ENCODE results near the gene CLK4.

CLK4 gene

GRCh38 chr5:178664141-178664540 is 37.3 kb upstream of the CLK4 start:
- no peaks in the 10 kb centered on the region for H3K36me3 ChIP-seq
- TF ChIP-seq Cebpa-rat (IDR thresholded peaks at IDR 0.05), result no peak
- H3K4me3 ChIP-seq, result no peak overlapping the region
- no peaks in the 10 kb centered on the region for H4K20me1 ChIP-seq
- H3K27ac ChIP-seq, result no peak overlapping the region
- no peak overlapping the region for H3K4me2 ChIP-seq
- peaks cover 18% of the 10 kb centered on the region for H3K4me1 ChIP-seq
- H3K27me3 ChIP-seq, result no peaks in the 10 kb centered on the region
- no peak overlapping the region for H3K9ac ChIP-seq
- peaks cover 21% of the 10 kb centered on the region for H3K9me3 ChIP-seq

- Histone ChIP-seq H3K9me3 (peaks cover 21% of the 10 kb centered on the region), H3K9ac (no peak overlapping the region), H3K4me1 (peaks cover 7% of the 10 kb centered on the region), H3K27me3 (no peaks in the 10 kb centered on the region), H3K27ac (no peak overlapping the region), H3K4me2 (no peak overlapping the region), H3K4me3 (no peak overlapping the region), H4K20me1 (no peaks in the 10 kb centered on the region), H3K36me3 (no peaks in the 10 kb centered on the region)
- no peak for TF ChIP-seq Cebpa-rat (IDR thresholded peaks at IDR 0.05)
These were observed 35.7 kb upstream of the CLK4 start for GRCh38 chr5:178662541-178662860.

GRCh38 chr5:178661836-178662540 is 35.1 kb upstream of the CLK4 start:
- Histone ChIP-seq H3K4me2 (no peak overlapping the region), H3K36me3 (no peaks in the 10 kb centered on the region), H3K4me3 (no peak overlapping the region), H3K27ac (no peak overlapping the region), H3K4me1 (peaks cover 1% of the 10 kb centered on the region), H3K9me3 (peaks cover 21% of the 10 kb centered on the region), H4K20me1 (no peaks in the 10 kb centered on the region), H3K9ac (no peak overlapping the region), H3K27me3 (no peaks in the 10 kb centered on the region)
- TF ChIP-seq Cebpa-rat (IDR thresholded peaks at IDR 0.05), result no peak

- no peak for TF ChIP-seq Cebpa-rat (IDR thresholded peaks at IDR 0.05)
- H4K20me1 ChIP-seq, result no peaks in the 10 kb centered on the region
- H3K9ac ChIP-seq, result no peak overlapping the region
These were observed 24.4 kb upstream of the CLK4 start for GRCh38 chr5:178651046-178651810.

GRCh38 chr5:178650214-178650613 is 23.4 kb upstream of the CLK4 start:
- Histone ChIP-seq H3K36me3 (no peaks in the 10 kb centered on the region), H3K4me1 (no peaks in the 10 kb centered on the region), H3K4me2 (no peak overlapping the region), H3K9ac (no peak overlapping the region), H4K20me1 (no peaks in the 10 kb centered on the region), H3K4me3 (no peak overlapping the region), H3K27me3 (no peaks in the 10 kb centered on the region), H3K27ac (no peak overlapping the region), H3K9me3 (peaks cover 15% of the 10 kb centered on the region; the same call in 1 of the 2 replicates)
- no peak for TF ChIP-seq Cebpa-rat (IDR thresholded peaks at IDR 0.05)

More at GRCh38 chr5:178651046-178651810, 24.4 kb upstream of the CLK4 start:
- Histone ChIP-seq H3K27me3 (no peaks in the 10 kb centered on the region), H3K27ac (no peak overlapping the region), H3K4me2 (no peak overlapping the region), H3K4me3 (no peak overlapping the region), H3K9me3 (peaks cover 15% of the 10 kb centered on the region; the same call in 1 of the 2 replicates), H3K36me3 (no peaks in the 10 kb centered on the region), H3K4me1 (no peaks in the 10 kb centered on the region)

GRCh38 chr5:178649580-178649979 is 22.7 kb upstream of the CLK4 start:
- no peak overlapping the region for H3K4me3 ChIP-seq
- H3K9ac ChIP-seq, result no peak overlapping the region
- no peaks in the 10 kb centered on the region for H3K4me1 ChIP-seq

GRCh38 chr5:178644826-178645545 is 18.1 kb upstream of the CLK4 start:
- H3K4me2 ChIP-seq, result no peak overlapping the region
- no peak overlapping the region for H3K27ac ChIP-seq
- H3K9me3 ChIP-seq, result peaks cover 15% of the 10 kb centered on the region
- 0 out of 2 replicates have a peak, but pooled peaks cover 3% of the 10 kb centered on the region for H3K27me3 ChIP-seq
- TF ChIP-seq Cebpa-rat (IDR thresholded peaks at IDR 0.05), result no peak
- no peak overlapping the region for H3K4me3 ChIP-seq
- H4K20me1 ChIP-seq, result no peaks in the 10 kb centered on the region
- H3K4me1 ChIP-seq, result no peaks in the 10 kb centered on the region
- H3K9ac ChIP-seq, result no peak overlapping the region
- no peaks in the 10 kb centered on the region for H3K36me3 ChIP-seq

More at GRCh38 chr5:178649580-178649979, 22.7 kb upstream of the CLK4 start:
- H3K4me2 ChIP-seq, result no peak overlapping the region
- no peaks in the 10 kb centered on the region for H3K36me3 ChIP-seq
- no peak overlapping the region for H3K27ac ChIP-seq
- TF ChIP-seq Cebpa-rat (IDR thresholded peaks at IDR 0.05), result no peak
- peaks cover 15% of the 10 kb centered on the region; the same call in 1 of the 2 replicates for H3K9me3 ChIP-seq
- no peaks in the 10 kb centered on the region for H3K27me3 ChIP-seq
- H4K20me1 ChIP-seq, result no peaks in the 10 kb centered on the region

- Histone ChIP-seq H3K36me3 (no peaks in the 10 kb centered on the region), H3K27me3 (0 out of 2 replicates have a peak, but pooled peaks cover 3% of the 10 kb centered on the region), H3K4me1 (no peaks in the 10 kb centered on the region), H3K9ac (no peak overlapping the region), H3K4me2 (no peak overlapping the region), H3K4me3 (no peak overlapping the region), H3K9me3 (peaks cover 4% of the 10 kb centered on the region), H4K20me1 (no peaks in the 10 kb centered on the region), H3K27ac (no peak overlapping the region)
- no peak for TF ChIP-seq Cebpa-rat (IDR thresholded peaks at IDR 0.05)
These were observed 15.6 kb upstream of the CLK4 start for GRCh38 chr5:178642351-178642909.

- H3K4me2 ChIP-seq, result no peak overlapping the region
- no peak overlapping the region for H3K4me3 ChIP-seq
- H3K27me3 ChIP-seq, result 0 out of 2 replicates have a peak, but pooled peaks cover 3% of the 10 kb centered on the region
- no peaks in the 10 kb centered on the region for H3K36me3 ChIP-seq
- H3K9ac ChIP-seq, result no peak overlapping the region
- H3K9me3 ChIP-seq, result peaks cover 4% of the 10 kb centered on the region
- H4K20me1 ChIP-seq, result no peaks in the 10 kb centered on the region
- H3K27ac ChIP-seq, result no peak overlapping the region
- no peak for TF ChIP-seq Cebpa-rat (IDR thresholded peaks at IDR 0.05)
- no peaks in the 10 kb centered on the region for H3K4me1 ChIP-seq
These were observed 14.9 kb upstream of the CLK4 start for GRCh38 chr5:178641711-178642110.
